GM12878 (cell line): ENCODE results near the gene INO80E. TPM values are rescaled to one million over a fixed set of nuclear protein-coding genes. Genes with fewer than 3 reads are reported as not detected.

ENCODE experiments used
- ATAC-seq: fragments of 200-7000 bp; cut with Tn5 transposase; 3 replicates; pipeline ENCODE4 v1.9.1; 2020; ENCODE audit warnings: mild to moderate bottlenecking, moderate library complexity
- BruUV-seq: library from RNA; stranded (reverse); fragments of 400-500 nt; replicated peaks from 2 replicates; lab custom pipeline; 2021; lab: Mats Ljungman, UMichigan
- CTCF ChIA-PET: fragments of 300-600 bp; sonication (Branson Sonifier 250); formaldehyde crosslinking; extraction: SDS; loops from one replicate; lab custom pipeline; 2021; ENCODE audit warnings: inconsistent platforms; lab: Yijun Ruan, JAX
- POLR2A ChIA-PET: fragments of 350-600 bp; formaldehyde crosslinking; extraction: SDS; loops from one replicate; lab custom pipeline; 2021; ENCODE audit warnings: inconsistent platforms; lab: Charles Lee
- RAD21 ChIA-PET: fragments of 300-600 bp; sonication (Branson Sonifier 250); formaldehyde crosslinking; loops from one replicate; lab custom pipeline; 2023; ENCODE audit warnings: antibody characterized with exemption; ENCODE audit not compliant: unreplicated experiment; lab: Charles Lee
- SMC1A ChIA-PET: fragments of 300-600 bp; sonication (Branson Sonifier 250); formaldehyde crosslinking; loops from one replicate; lab custom pipeline; 2023; ENCODE audit not compliant: unreplicated experiment, uncharacterized antibody; lab: Charles Lee
- DNase-seq: peaks from one replicate; pipeline ENCODE4 v3.0.0-alpha.2; 2011; ENCODE audit warnings: low read depth, low spot score
- FAIRE-seq: peaks from 3 replicates; lab custom pipeline; 2011; peaks lifted over from hg19 to GRCh38; lab: Jason Lieb, UNC
- H2AFZ ChIP-seq: 2 replicates; pipeline ENCODE4 v1.6.0; 2011; ENCODE audit warnings: low read depth, low read length, control low read depth; ENCODE audit not compliant: control insufficient read depth
- H3K27ac ChIP-seq: 2 replicates; pipeline ENCODE4 v1.5.1; 2011; ENCODE audit warnings: control low read depth; ENCODE audit not compliant: control insufficient read depth, insufficient read depth
- H3K27me3 ChIP-seq, 2 experiments: replicated peaks in 1 of 2; 2 replicates each; pipeline versions ENCODE4 v1.6.0 to v1.6.1; 2011; ENCODE audit warnings: low read length in 1 of 2; ENCODE audit not compliant: control insufficient read depth in 2 of 2, insufficient read depth in 2 of 2
- H3K36me3 ChIP-seq, 2 experiments: 2 replicates each; pipeline ENCODE4 v1.5.1; 2011; ENCODE audit warnings: low read length in 1 of 2; ENCODE audit not compliant: control insufficient read depth in 2 of 2, insufficient read depth in 2 of 2
- H3K4me1 ChIP-seq: 2 replicates; pipeline ENCODE4 v1.6.1; 2011; ENCODE audit warnings: mild to moderate bottlenecking, low read length, moderate library complexity, mixed read lengths; ENCODE audit not compliant: control insufficient read depth, insufficient read depth
- H3K4me2 ChIP-seq: 2 replicates; pipeline ENCODE4 v1.6.0; 2011; ENCODE audit warnings: control low read depth; ENCODE audit not compliant: control insufficient read depth, insufficient read depth
- H3K4me3 ChIP-seq: fragments of 200-600 bp; sonication (generic); 2 replicates; pipeline ENCODE4 v1.5.1; 2016
- H3K79me2 ChIP-seq: 2 replicates; pipeline ENCODE4 v1.6.0; 2011; ENCODE audit warnings: low read length; ENCODE audit not compliant: control insufficient read depth, insufficient read depth
- H3K9ac ChIP-seq: 2 replicates; pipeline ENCODE4 v1.8.0; 2011; ENCODE audit warnings: low read length, control low read depth, mixed read lengths; ENCODE audit not compliant: control insufficient read depth, insufficient read depth
- H3K9me3 ChIP-seq: replicated peaks from 3 replicates; pipeline ENCODE4 v1.5.1; 2011; ENCODE audit warnings: mild to moderate bottlenecking, low read length; ENCODE audit not compliant: control insufficient read depth, insufficient read depth
- H4K20me1 ChIP-seq: 2 replicates; pipeline ENCODE4 v1.6.0; 2011; ENCODE audit not compliant: control insufficient read depth, insufficient read depth
- GATAD2B ChIP-seq: fragments of 450-650 bp; conservative IDR thresholded peaks from 2 replicates; pipeline ENCODE4 v1.6.1; 2017; ENCODE audit warnings: low read depth, mild to moderate bottlenecking, moderate library complexity
- KLF5 ChIP-seq: fragments of 450-650 bp; IDR thresholded peaks from 2 replicates; pipeline ENCODE4 v1.6.1; 2014; ENCODE audit warnings: mild to moderate bottlenecking; ENCODE audit not compliant: partially characterized antibody
- POLR2A ChIP-seq: IDR thresholded peaks from 2 replicates; pipeline ENCODE4 v1.6.1; 2011; ENCODE audit warnings: low read depth, mild to moderate bottlenecking, low read length
- RAD51 ChIP-seq: fragments of 450-650 bp; IDR thresholded peaks from 2 replicates; pipeline ENCODE4 v1.6.1; 2016; ENCODE audit warnings: moderate library complexity, mild to moderate bottlenecking, inconsistent platforms
- RCOR1 ChIP-seq: conservative IDR thresholded peaks from 2 replicates; pipeline ENCODE4 v1.6.1; 2012; ENCODE audit warnings: low read depth, low read length, improper control_type of control experiment
- USF1 ChIP-seq: IDR thresholded peaks from 2 replicates; pipeline ENCODE4 v1.6.1; 2011; ENCODE audit warnings: borderline replicate concordance, low read depth, mild to moderate bottlenecking, moderate library complexity, mixed read lengths, low read length; ENCODE audit not compliant: insufficient read depth; ENCODE audit errors: extremely low read length
- ZSCAN29 ChIP-seq: fragments of 450-650 bp; IDR thresholded peaks from 2 replicates; pipeline ENCODE4 v1.6.1; 2017; ENCODE audit warnings: mild to moderate bottlenecking, moderate library complexity
- WGBS: methylation state at CpG from one replicate; pipeline ENCODE4 v1.1.6; 2016; ENCODE audit warnings: low lambda C conversion rate; ENCODE audit not compliant: insufficient replicate concordance, insufficient coverage; ENCODE audit errors: missing lambda C conversion rate; 5-methylcytosine and 5-hydroxymethylcytosine counted together
- in situ Hi-C: fragments of 300-500 bp; cut with MboI; formaldehyde crosslinking; loops from 9 replicates; pipeline ENCODE4 v1.14.3; 2018; ENCODE audit warnings: mixed read lengths
- intact Hi-C: fragments of 100-400 bp; cut with micrococcal nuclease; formaldehyde crosslinking; loops from one replicate; pipeline ENCODE4 v1.14.2; 2022; ENCODE audit not compliant: unreplicated experiment
- polyA plus RNA-seq, 11 experiments: library from polyadenylated mRNA; depleted of rRNA in 4 of 11; unstranded in 6 of 11; stranded (reverse) in 5 of 11; fragments of >200 nt; fragmentation: Nextera tagmentation in 4 of 11; fragmentation: Illumina TruSeq in 1 of 11; extraction: Ambion mirVana in 4 of 11; extraction: Trizol in 1 of 11; gene quantifications; 1 replicate in 1 of 11; 2 replicates in 10 of 11; pipeline versions ENCODE4 v1.2.1 to v1.2.3, GENCODE V29; 2011 to 2016; ENCODE audit warnings: inconsistent platforms in 2 of 11, missing spikeins in 2 of 11, low read depth in 1 of 11
- total RNA-seq, 4 experiments: library from RNA; depleted of rRNA in 3 of 4; stranded (reverse); fragments of >200 nt in 3 of 4; fragmentation: Illumina TruSeq in 1 of 4; extraction: Trizol in 1 of 4; gene quantifications; 2 replicates each; pipeline versions ENCODE4 v1.2.1 to v1.2.3, GENCODE V29; 2013 to 2021

INO80E gene
- total and polyA plus RNA-seq, 10 of the 15 experiments (the other 5 are each of a cell fraction or from before 2014, with no cell fraction given), result 0.39 to 74.0 (median 33.0) TPM

- no TSS peak for BruUV-seq
- no peak overlapping the region for H3K4me2 ChIP-seq
- intact Hi-C loops (no loop called here), in situ Hi-C loops (loop anchor here (25.0 kb wide), 1 partner anchor 894 kb away; no protein-coding TSS in a partner anchor)
- ATAC-seq (no peak), DNase-seq (no peak), FAIRE-seq (no peak)
- H3K9me3 ChIP-seq, result no peaks in the 10 kb centered on the region
- H3K36me3 ChIP-seq, result peaks cover 0 to 3% of the 10 kb centered on the region in 2 experiments; a peak in 2 of 4 replicates
- no peak overlapping the region for H3K9ac ChIP-seq
- SMC1A ChIA-PET, result interaction anchor here (0.7 kb wide), 1 partner anchor 34 kb away, joined by 3 read pairs; no protein-coding TSS in a partner anchor
- peaks cover 0 to 1% of the 10 kb centered on the region in 2 experiments; a peak in 1 of 4 replicates for H3K27me3 ChIP-seq
- H3K27ac ChIP-seq, result no peak overlapping the region
- no peaks in the 10 kb centered on the region for H3K79me2 ChIP-seq
- CTCF ChIA-PET, result interaction anchor here (0.5 to 1.4 kb wide), 5 partner anchors 9 to 305 kb away, joined by 3 to 4 read pairs (median 4); no protein-coding TSS in a partner anchor
- no peak overlapping the region for H2AFZ ChIP-seq
- H3K4me1 ChIP-seq, result no peaks in the 10 kb centered on the region
- 87% methylated on average over 18 of the region's 18 CpGs for WGBS
- no peak for TF ChIP-seq GATAD2B
- TF ChIP-seq USF1, result no peak
- TF ChIP-seq RCOR1, result no peak
- TF ChIP-seq POLR2A, result peak; percentile 35; the same call in 1 of the 2 replicates
- TF ChIP-seq RAD51, result no peak
- TF ChIP-seq KLF5, result no peak
- no peak for TF ChIP-seq ZSCAN29
- TF ChIP-seq, all 136 proteins: peak for 1
- ChIA-PET POLR2A (no interaction called here), RAD21 (interaction anchor here (0.7 to 0.9 kb wide), 3 partner anchors 14 to 33 kb away, joined by 3 read pairs; partner anchors contain the start of gene TAOK2)
- Histone ChIP-seq H4K20me1 (no peaks in the 10 kb centered on the region), H3K4me3 (no peak overlapping the region)
Observed at GRCh38 chr16:30006095-30006473, 10.0 kb downstream of the INO80E start.
